ENCODE results near the gene PTPRN2. TPM values are rescaled to one million over a fixed set of nuclear protein-coding genes. Genes with fewer than 3 reads are reported as not detected.

Gene PTPRN2
- total RNA-seq, 1 donor from 2014 or later = 7.8 TPM

DNA sequence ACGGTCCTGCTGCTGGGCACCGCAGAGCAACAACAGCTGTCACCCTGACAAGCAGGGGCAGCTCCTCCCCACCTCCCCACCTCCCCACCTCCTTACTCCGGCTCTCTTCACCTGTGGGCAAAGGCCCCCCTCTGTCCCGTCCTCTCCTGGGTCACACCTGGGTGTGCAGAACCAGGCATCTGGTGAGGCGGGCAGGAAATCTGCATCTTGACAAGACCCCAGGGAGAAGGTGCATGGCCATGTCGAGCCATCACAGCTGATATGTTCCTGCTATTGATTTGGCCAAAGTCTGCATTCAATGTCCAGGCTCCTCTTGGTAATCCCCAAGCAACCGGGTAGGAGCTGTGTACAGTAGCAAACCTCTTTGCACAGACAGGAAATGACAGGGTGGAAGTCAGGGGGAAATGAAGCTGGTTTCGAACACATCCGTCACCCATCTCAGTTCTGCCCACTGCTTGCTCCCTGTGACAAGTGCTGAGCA, 696.7 kb downstream of the PTPRN2 start:
- no peak for DNase-seq (ENCODE audit: low spot score)

- no peak for DNase-seq (ENCODE audit: low spot score)
Observed at GRCh38 chr7:157889480-157889879, 698.1 kb downstream of the PTPRN2 start.

DNA sequence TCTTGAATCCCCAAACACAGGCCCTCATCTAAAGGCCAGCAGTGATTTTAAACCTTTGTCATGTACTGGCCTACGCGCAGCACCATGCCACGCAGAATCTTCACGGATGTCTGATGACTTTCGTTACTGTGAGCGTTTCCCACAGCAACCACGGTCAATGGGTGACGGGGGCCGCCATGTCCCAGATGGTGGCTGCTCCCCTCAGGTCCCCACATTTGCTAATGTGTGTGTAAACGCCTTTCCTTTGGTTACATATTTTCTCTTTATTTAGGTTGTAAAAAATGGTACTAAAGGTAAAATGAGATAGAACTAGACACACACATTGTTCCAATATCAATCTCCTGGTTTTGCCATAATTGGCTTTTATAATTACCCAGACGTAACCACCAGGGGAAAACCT, 699.0 kb downstream of the PTPRN2 start:
- no peak for DNase-seq (ENCODE audit: low spot score)

DNA sequence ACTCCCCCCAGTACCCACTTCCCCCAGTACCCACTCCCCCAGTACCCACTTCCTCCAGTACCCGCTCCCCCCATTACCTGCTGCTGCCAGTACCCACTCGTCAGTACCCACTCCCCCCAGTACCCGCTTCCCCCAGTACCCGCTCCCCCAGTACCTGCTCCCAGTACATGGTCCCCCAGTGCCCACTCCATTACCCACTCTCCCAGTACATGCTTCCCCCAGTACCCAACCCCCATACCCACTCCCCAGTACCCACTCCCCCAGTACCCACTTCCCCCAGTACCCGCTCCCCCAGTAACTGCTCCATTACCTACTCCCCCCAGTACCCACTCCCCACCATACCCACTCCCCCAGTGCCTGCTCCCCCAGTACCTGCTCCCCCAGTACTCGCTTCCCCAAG, 700.2 kb downstream of the PTPRN2 start:
- no peak for DNase-seq (ENCODE audit: low spot score)

DNA sequence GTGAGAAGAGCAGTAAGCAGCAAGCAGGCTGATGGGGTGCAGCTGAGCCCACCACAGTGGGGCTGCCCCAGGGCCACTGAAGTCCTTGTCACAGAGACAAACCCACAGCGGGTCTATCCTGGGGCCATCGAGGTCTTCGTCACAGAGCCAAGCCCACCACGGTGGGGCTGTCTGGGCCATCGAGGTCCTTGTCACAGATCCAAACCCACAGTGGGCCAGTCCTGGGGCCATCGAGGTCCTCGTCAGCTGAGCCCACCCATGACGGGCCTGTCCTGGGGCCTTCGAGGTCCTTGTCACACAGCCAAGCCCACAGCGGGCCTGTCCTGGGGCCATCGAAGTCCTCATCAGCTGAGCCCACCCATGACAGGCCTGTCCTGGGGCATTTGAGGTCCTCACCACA, 700.9 kb downstream of the PTPRN2 start:
- DNase-seq (ENCODE audit: low spot score) = no peak

DNA sequence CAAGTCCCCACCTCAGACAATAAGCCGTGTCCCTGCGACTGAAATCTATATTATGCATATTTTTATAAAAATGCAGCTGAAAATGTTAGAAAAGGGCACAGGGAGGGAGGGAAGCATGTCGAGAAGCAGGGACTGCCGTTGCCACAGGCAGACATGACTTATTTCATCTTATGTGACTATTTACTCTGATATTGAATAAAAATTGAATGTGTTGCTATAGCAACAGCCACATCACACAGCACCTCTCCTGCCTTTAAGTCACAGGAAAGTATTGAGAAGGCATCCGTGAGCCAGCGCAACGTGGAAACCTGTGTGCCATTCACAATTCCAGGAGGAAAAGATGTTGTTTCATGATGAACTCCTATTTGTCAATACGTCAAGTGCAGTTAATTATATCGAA, 701.4 kb downstream of the PTPRN2 start:
- DNase-seq (ENCODE audit: low spot score) = no peak

DNA sequence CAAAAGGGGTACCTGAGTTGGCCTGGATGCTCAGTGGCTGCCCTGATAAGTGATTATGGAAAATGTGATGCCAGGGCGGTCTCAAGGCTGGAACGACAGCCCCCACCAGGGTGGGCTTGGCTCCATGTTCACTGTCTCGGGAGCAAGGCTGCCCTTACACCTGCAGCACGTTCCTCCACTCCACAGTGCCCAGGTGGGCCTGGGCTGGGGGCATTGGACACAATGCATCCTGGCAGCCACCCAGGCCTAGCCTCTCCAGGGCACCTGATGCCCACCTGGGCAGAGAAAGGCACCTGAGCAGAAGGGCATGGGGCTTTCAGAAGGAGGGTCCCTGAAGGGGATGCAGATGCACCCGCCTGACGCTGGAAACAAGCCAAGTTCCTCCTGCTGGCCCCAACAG, 702.5 kb downstream of the PTPRN2 start:
- DNase-seq (ENCODE audit: low spot score) = no peak

DNA sequence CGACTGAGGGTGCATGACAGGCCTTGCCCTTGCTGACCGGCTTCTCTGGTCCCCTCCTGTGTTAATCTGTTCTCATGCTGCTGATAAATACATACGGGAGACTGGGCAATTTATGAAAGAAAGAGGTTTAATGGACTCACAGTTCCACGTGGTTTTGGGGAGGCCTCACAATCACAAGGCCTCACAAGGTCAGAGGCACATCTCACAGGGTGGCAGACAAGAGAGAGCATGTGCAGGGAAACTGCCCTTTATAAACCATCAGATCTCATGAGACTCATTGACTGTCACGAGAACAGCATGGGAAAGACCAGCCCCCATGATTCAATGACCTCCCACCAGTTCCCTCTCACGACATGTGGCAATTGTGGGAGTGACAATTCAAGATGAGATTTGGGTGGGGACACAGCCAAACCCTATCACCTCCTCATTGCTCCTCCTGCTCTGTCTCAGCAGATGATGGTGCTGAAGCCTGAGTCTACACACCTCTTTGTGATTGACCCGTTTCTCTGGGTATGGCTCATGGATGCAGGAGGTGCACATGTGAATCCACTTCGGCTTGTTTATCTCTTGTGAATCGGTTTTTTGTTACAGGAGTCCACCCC, 703.1 kb downstream of the PTPRN2 start:
- no peak for DNase-seq (ENCODE audit: low spot score)

DNA sequence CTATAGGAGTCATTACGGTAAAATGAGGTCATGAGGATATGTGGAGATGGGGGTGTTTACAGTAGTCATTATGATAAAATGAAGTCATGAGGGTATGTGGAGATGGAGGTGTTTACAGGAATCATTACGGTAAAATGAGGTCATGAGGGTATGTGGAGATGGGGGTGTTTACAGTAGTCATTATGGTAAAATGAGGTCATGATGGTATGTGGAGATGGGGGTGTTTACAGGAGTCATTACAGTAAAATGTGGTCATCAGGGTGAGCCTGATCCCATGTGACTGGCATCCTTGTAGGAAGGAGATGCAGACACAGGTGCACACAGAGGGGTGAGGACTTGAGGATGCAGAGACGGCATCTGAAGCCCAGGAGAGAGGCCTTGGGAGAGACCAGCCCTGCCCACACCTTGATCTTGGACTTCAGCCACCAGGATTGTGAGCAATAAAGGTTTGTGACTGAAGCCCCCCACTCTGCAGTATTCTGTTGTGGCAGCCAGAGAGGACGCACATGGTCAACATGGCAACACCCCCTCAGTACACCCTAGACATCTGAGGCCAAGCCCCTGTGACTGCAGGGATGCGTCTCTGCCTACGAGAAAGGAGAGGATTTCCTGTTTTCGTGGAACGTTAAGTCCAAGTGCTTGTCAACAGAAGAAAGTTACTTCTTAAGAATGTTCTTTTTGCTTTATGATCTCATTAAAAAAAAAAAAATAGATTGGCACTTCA, 706.4 kb downstream of the PTPRN2 start:
- DNase-seq (ENCODE audit: low spot score) = no peak

GRCh38 chr7:157879391-157879790, 708.2 kb downstream of the PTPRN2 start:
- DNase-seq (ENCODE audit: low spot score) = no peak

DNA sequence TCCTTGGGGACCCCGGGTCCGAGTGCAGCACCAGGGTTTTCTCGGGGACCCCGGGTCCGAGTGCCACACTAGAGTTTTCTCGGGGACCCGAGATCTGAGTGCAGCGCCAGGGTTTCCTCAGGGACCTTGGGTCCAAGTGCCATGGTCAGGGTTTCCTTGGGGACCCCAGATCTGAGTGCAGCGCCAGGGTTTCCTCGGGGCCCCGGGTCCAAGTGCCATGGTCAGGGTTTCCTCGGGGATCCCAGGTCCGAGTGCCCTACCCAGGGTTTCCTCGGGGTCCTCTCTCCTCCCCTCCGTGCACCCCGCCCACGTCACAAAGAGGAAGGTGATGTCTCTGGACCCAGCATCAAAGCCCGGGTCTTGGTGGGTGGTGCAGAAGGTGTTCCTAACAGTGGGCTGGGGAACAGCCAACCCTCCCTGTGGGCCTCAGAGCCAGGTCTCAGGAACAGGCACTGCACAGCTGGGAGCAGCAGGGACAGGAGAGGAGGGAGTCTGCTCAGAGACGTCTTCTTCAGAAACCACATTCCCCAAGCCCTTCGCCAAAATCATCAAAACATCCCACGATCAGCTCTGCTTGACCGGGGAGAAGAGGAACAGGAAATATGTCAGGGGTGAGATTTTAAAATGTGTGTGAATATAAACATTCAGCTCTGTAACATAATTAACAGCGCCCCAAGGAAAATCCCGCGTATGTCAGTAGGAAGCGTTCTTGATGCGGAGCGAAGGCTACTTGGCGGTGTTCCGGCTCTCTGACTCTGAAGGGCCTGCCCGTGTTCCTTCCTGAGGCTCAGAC, 710.1 kb downstream of the PTPRN2 start:
- no peak for DNase-seq (ENCODE audit: low spot score)

GRCh38 chr7:157876469-157877285, 710.9 kb downstream of the PTPRN2 start:
- no peak for DNase-seq (ENCODE audit: low spot score)

- DNase-seq (ENCODE audit: low spot score) = no peak
Observed at GRCh38 chr7:157875230-157876179, 712.1 kb downstream of the PTPRN2 start.

DNA sequence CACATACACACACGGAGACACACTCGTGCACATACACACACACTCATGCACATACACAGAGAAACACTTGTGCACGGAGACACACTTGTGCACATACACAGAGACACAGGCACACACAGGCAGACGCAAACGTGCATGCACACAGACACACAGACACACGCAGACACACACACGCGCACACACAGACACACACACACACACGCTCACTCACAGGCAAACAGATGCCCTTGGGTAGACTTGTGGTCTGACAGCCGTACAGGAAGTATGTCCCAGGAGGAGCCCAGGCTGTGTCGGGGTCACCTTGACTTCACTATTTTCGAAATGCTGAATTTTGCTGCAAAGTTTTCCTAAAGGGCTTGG, 712.8 kb downstream of the PTPRN2 start:
- no peak for DNase-seq (ENCODE audit: low spot score)

- DNase-seq (ENCODE audit: low spot score) = no peak
Observed at GRCh38 chr7:157874208-157874816, 713.3 kb downstream of the PTPRN2 start.

DNA sequence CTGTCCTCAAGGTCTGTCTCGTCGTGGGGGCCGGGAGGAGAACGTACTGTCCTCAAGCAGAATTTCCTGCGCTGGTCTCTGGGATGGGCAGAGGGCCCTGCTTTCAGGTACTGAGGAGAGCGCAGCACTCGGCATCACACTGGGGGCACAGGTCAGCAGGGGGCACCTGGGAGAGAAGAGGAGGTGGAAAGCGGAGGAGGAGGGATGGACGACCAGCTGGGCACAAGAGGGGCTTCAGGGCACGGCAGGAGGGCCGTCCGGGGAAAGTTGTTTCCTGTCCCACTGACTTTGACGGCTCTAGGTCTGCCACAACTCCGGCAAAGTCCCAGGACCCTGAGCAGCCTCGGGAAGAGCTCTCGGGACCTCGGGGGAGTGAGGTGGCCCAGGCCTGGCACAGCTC, 714.0 kb downstream of the PTPRN2 start:
- DNase-seq (ENCODE audit: low spot score) = no peak

DNA sequence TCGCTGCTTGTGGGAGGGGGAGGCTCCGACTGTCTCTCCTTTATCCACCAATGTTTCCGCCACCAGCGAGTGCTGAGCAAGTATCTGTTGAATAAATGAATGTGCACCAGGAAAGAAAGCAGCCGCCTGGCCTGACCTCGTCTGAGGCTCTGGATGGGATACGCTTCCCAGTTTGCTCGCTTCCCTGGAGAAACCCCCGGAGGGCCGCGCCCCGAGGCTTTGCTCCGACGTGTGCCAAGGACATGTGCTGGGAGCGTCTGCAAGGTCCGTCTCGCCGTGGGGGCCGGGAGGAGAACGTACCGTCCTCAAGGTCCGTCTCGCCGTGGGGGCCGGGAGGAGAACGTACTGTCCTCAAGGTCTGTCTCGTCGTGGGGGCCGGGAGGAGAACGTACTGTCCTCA, 714.4 kb downstream of the PTPRN2 start:
- DNase-seq (ENCODE audit: low spot score) = no peak

- DNase-seq (ENCODE audit: low spot score) = no peak
Observed at GRCh38 chr7:157872447-157872846, 715.2 kb downstream of the PTPRN2 start.

DNA sequence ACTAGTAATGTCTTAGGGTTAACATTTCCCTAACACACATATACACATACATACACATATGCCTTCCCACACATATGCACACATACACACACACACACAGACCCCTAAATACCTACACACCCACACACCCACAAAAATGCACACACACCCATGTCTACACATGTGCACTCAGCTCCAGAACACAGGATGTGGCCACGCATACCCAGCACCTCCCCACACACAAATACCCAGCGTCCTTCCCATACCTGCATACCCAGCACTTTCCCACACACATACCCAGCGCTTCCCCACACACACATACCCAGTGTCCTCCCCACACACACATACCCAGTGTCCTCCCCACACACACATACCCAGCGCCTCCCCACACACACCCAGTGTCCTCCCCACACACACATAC, 715.9 kb downstream of the PTPRN2 start:
- no peak for DNase-seq (ENCODE audit: low spot score)

GRCh38 chr7:157870644-157871290, 716.9 kb downstream of the PTPRN2 start:
- no peak for DNase-seq (ENCODE audit: low spot score)
